ENCODE data around the gene SFSWAP.
"Not testable (repeated sequence)": the region's sequence is repeated elsewhere in the genome, so short reads cannot be mapped to it uniquely, and the experiment has no call there.

SFSWAP gene

DNA sequence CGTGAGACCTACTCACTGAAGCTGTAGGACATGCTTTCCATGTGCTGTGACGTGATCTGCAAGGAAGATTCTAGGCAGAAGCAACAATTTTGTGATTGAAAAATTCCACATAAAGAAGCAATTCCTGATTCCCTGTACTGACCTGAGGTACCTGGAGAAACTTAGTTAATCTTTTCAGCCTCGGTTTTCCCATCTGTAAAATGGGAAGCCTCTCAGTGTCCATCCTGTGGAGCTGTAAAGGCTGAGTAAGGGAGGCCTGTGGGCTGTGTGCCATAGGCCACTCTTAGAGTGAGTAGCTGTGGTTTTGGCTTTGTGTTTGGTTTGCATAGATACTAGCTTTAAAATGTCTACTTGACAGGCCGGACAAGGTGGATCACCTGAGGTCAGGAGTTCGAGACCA is 50.7 kb downstream of the SFSWAP start:
- DNase-seq (ENCODE audit: low spot score) = no peak

DNA sequence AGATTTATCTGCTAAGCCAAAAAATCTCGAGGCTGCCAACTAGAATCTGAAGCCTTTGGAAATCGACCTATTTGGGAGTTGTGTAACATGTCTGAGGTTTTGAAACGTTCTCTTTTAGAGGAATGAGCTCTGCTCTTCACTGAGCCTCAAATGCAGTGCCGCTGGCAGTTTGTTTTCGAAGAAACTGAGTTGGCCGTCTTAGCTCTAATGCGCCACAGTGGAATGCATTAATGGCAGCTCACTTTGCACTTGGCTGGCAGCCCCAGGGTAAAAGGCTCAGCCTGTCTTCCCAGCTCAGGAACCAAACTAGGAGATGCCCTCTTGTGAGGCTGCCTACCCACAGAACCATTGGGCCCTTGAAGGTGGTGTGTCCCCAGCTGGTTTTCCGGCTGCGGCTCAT is 53.8 kb downstream of the SFSWAP start:
- DNase-seq (ENCODE audit: low spot score) = no peak

DNA sequence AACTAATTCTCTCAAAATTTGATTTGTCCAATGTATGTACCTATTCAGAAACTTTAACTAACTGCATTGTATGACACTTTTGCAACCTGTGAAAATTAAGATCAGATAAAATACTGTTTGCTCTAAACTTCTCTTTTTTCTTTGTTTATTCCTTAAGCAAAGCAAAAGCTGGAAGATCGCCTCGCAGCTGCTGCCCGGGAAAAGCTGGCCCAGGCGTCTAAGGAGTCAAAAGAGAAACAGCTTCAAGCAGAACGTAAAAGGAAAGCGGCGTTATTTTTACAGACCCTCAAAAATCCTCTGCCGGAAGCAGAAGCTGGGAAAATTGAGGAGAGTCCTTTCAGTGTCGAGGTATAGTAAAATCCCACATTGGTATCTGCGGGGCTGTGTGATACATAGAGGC is 55.1 kb downstream of the SFSWAP start:
- DNase-seq (ENCODE audit: low spot score) = no peak

GRCh38 chr12:131766382-131767107 is 55.7 kb downstream of the SFSWAP start:
- DNase-seq (ENCODE audit: low spot score) = no peak

- no peak for DNase-seq (ENCODE audit: low spot score)
Measured at GRCh38 chr12:131770120-131770519, 59.2 kb downstream of the SFSWAP start.

DNA sequence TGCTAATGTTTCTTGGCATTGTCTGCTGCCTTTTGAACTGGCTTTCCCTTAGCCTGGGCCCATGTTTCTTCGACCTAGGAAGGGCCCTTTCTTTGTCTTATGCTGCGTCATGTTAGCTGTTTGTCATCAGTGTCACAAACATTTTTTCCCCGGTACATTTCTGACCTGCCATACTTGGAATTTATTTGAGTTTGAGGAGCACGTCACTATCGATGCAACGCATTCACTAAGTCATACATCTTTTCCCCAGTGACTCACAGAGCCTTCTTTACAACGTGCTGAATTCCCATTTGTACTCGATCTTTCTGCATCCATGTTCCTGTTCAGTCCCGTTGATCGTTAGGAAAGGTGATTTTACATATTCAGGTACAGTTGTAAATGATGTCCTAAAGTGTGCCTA is 61.1 kb downstream of the SFSWAP start:
- no peak for DNase-seq (ENCODE audit: low spot score)

GRCh38 chr12:131773582-131774221 is 62.8 kb downstream of the SFSWAP start:
- no peak for DNase-seq (ENCODE audit: low spot score)

DNA sequence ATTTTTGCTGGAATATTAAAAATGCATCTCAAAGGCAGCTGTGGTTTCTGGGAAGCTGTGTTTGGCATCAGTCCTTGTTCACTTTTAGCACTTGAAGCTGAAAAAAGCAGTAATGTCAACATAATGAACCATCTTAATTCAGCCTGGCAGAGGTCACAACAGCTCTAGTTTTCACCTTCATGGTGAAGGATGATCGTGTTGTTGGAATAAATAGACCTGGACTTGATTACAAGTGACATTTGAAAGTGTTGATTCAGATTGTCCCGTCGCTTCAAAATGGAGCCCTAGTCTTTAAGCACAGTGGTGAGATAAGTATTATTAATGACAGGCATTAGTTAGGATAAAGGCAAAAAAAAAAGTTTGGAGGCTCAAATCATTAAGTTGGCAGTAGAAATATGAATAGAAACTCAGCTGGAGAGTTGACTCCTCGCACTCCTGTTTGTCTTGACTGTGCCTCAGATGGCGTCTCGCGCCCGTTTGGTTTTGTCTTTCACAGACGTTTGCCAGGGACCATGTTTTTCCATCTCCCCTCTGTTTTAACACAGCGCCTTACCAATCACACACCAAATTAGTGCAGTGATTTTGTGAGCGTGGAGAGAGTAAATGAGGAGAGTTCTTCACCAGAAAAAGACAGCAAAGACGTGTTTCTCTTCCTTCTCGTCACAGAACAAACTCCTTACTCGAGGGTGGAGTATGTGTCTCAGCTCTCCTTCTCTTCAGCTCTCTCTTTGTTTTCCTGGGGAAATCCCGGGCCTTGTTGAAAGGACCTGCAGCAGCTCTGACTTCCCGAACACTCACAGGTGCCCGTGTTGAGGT is 63.9 kb downstream of the SFSWAP start:
- DNase-seq (ENCODE audit: low spot score) = no peak

DNA sequence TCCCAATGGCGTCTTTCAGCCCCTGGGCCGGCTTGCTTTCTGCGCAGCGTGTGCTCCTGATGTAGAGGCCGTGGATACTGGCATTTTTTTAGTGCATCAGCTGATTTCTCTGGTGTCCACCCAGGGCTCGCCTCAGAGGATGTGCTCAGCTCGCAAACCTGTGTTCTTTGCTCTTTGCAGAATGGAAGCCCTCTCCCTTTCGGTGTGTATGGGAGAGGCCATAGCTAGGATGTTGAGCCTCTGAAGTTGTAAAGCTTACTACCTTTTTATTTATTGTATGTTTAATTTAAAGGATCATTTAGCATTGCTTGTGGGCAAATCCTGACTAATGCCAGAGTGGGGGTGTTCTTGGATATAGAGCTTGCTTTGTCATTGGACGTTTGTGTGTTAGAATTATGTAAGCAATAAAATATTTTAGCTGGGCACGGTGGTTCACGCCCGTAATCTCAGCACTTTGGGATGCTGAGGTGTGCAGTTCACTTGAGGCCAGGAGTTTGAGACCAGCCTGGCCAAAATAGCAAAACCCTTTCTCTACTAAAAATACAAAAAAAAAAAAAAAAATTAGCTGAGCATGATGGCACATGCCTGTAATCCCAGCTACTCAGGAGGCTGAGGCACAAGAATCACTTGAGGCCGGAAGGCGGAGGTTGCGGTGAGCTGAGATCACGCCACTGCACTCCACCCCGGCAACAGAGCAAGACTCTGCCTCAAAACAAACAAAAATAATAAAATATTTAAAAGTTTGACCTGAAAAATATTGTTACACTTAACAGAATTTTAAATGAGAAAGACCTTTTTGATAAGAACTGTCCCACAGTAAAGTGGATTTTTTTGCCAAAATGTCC is 64.7 kb downstream of the SFSWAP start:
- DNase-seq (ENCODE audit: low spot score) = no peak

GRCh38 chr12:131776237-131776889 is 65.5 kb downstream of the SFSWAP start:
- DNase-seq (ENCODE audit: low spot score) = no peak

- not testable (repeated sequence) for DNase-seq (ENCODE audit: low spot score)
Measured at GRCh38 chr12:131777269-131777668, 66.4 kb downstream of the SFSWAP start.

- no peak for DNase-seq (ENCODE audit: low spot score)
Measured at GRCh38 chr12:131779027-131779426, 68.1 kb downstream of the SFSWAP start.

DNA sequence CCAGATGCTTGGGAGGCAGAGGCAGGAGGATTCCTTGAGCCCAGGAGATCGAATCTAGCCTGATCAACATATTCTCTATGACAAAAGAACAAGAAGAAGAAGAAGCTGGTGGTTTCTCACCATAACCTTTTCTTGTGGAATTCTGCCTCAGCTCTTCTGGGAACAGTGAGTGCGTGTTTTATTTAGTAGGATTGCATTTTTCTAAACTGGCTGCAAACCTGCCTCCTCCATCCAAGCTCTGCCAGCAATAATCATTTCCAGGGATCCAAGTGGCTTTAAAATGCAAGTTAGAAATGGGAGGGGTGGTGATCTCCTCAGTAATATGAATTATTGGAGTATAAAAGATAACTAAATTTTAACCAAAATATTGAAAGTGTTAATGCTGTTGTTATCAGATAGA is 71.2 kb downstream of the SFSWAP start:
- no peak for DNase-seq (ENCODE audit: low spot score)

GRCh38 chr12:131783915-131784541 is 73.1 kb downstream of the SFSWAP start:
- no peak for DNase-seq (ENCODE audit: low spot score)

GRCh38 chr12:131784909-131785762 is 74.2 kb downstream of the SFSWAP start:
- no peak for DNase-seq (ENCODE audit: low spot score)

GRCh38 chr12:131785763-131786330 is 75.0 kb downstream of the SFSWAP start:
- DNase-seq (ENCODE audit: low spot score) = no peak

DNA sequence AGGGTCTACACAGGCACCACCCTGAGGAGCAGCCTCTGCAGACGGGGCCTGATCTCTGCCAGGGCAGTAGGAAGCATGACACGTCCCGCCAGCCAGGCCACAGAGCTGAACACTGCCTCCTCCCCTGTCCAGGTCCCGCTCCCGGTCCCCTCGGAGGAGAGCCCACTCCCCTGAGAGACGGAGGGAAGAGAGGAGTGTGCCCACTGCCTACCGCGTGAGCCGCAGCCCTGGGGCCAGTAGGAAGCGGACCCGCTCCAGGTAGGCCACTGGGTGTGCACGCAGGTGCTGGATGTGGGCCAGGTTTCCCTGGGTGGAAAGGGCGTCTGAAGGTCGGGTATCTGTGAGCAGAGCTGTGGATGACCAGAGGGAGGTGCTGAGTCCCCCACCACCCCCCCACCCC is 75.4 kb downstream of the SFSWAP start:
- no peak for DNase-seq (ENCODE audit: low spot score)

GRCh38 chr12:131787143-131787660 is 76.3 kb downstream of the SFSWAP start:
- DNase-seq (ENCODE audit: low spot score) = no peak

- no peak for DNase-seq (ENCODE audit: low spot score)
Measured at GRCh38 chr12:131788070-131788469, 77.2 kb downstream of the SFSWAP start.

DNA sequence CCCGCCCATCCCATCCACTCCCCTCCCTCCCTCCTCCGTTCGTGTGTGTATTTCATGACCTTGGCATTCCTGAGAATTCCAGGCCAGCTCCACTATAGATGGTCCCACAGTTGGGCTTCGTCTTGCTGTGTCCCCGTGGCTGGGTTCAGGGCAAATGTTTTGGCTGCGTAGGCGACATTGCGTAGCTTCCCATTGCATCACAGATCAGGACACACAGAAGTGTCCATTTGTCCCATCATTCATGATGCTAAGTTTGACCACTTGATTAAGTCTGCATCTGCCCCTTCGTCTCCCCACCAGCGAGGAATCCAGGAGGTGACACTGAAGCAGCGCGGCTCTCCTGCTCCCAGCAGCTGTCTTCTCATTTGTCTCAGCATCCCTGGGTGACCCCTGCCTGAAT is 78.7 kb downstream of the SFSWAP start:
- no peak for DNase-seq (ENCODE audit: low spot score)

Measured in HuH-7 (cell line).